GM12878 (cell line): ENCODE results near the gene RAP1GAP2.

Experiments
- ASH2L ChIP-seq: fragments of 300-600, 200-600 bp; sonication (generic); IDR thresholded peaks from 2 replicates; pipeline ENCODE4 v1.6.1; 2017; ENCODE audit warnings: low read depth, mild to moderate bottlenecking, borderline replicate concordance
- EGR1 ChIP-seq, 2 experiments: IDR thresholded peaks; 1 replicate in 1 of 2; 2 replicates in 1 of 2; pipeline ENCODE4 v1.6.1; 2011 to 2012; ENCODE audit warnings: low read depth in 2 of 2, low read length in 2 of 2, borderline replicate concordance in 1 of 2, mild to moderate bottlenecking in 1 of 2, moderate library complexity in 1 of 2
- MTA3 ChIP-seq: IDR thresholded peaks from 2 replicates; pipeline ENCODE4 v1.6.1; 2012; ENCODE audit warnings: low read length, inconsistent platforms, borderline replicate concordance
- PML ChIP-seq: IDR thresholded peaks from 2 replicates; pipeline ENCODE4 v1.6.1; 2012; ENCODE audit warnings: low read length, inconsistent platforms
- POLR2A ChIP-seq: IDR thresholded peaks from 2 replicates; pipeline ENCODE4 v1.6.1; 2011; ENCODE audit warnings: low read depth, mild to moderate bottlenecking, low read length
- POLR2AphosphoS5 ChIP-seq: IDR thresholded peaks from 2 replicates; pipeline ENCODE4 v1.6.1; 2011; ENCODE audit warnings: mild to moderate bottlenecking, low read length, inconsistent platforms
- RFX5 ChIP-seq: IDR thresholded peaks from 2 replicates; pipeline ENCODE4 v1.6.1; 2011; ENCODE audit warnings: low read depth, low read length, improper control_type of control experiment
- TCF12 ChIP-seq: IDR thresholded peaks from 2 replicates; pipeline ENCODE4 v1.6.1; 2011; ENCODE audit warnings: low read depth, mild to moderate bottlenecking, low read length
- ZNF592 ChIP-seq: fragments of 450-650 bp; IDR thresholded peaks from 2 replicates; pipeline ENCODE4 v1.6.1; 2017; ENCODE audit warnings: mild to moderate bottlenecking, moderate library complexity
- ZZZ3 ChIP-seq: IDR thresholded peaks from 2 replicates; pipeline ENCODE4 v1.6.1; 2011; ENCODE audit warnings: low read depth; ENCODE audit not compliant: control insufficient read depth, insufficient read length
- TF ChIP-seq, protein P1 (sequence below), 3 experiments: IDR thresholded peaks in 2 of 3; conservative IDR thresholded peaks in 1 of 3; 2 replicates each; pipeline ENCODE4 v1.5.1; 2011; ENCODE audit warnings: low read depth in 3 of 3, low read length in 3 of 3, mild to moderate bottlenecking in 3 of 3, control low read depth in 2 of 3, moderate library complexity in 2 of 3, inconsistent platforms in 1 of 3, mixed read lengths in 1 of 3; ENCODE audit not compliant: control insufficient read depth in 2 of 3, insufficient read depth in 1 of 3; ENCODE audit errors: extremely low read depth in 1 of 3

DNA sequence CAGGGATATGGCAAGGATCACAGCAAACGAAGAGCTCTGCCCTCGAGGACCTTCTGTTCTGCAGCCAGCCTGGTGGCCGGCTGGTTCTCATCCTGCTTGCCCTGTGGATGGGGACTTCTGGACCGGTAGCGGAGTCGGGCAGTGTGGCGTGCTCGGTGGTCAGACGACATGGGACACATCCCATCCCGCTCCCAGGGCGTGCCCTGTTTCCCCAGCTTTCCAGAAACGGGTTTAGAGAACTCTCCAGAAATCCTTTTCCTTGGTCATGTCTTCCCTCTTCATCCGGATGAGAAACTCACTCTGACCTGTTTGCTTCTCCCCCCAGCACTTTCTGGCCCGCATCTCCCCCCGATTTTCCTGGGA, 151.3 kb downstream of the RAP1GAP2 start:
- TF ChIP-seq, protein P1, sequence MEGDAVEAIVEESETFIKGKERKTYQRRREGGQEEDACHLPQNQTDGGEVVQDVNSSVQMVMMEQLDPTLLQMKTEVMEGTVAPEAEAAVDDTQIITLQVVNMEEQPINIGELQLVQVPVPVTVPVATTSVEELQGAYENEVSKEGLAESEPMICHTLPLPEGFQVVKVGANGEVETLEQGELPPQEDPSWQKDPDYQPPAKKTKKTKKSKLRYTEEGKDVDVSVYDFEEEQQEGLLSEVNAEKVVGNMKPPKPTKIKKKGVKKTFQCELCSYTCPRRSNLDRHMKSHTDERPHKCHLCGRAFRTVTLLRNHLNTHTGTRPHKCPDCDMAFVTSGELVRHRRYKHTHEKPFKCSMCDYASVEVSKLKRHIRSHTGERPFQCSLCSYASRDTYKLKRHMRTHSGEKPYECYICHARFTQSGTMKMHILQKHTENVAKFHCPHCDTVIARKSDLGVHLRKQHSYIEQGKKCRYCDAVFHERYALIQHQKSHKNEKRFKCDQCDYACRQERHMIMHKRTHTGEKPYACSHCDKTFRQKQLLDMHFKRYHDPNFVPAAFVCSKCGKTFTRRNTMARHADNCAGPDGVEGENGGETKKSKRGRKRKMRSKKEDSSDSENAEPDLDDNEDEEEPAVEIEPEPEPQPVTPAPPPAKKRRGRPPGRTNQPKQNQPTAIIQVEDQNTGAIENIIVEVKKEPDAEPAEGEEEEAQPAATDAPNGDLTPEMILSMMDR (IDR thresholded peaks at IDR 0.05 in 2 of 3, conservative IDR thresholded peaks at IDR 0.05 in 1 of 3; ENCODE audit: control insufficient read depth in 2 of 3, extremely low read depth in 1 of 3, insufficient read depth in 1 of 3, low read depth in 3 of 3, low read length in 3 of 3): no peak
- no peak for TF ChIP-seq POLR2A
- no peak for TF ChIP-seq ZNF592
- TF ChIP-seq ZZZ3: no peak
- no peak for TF ChIP-seq RFX5
- no peak for TF ChIP-seq POLR2AphosphoS5
- no peak for TF ChIP-seq TCF12
- TF ChIP-seq PML: no peak
- no peak for TF ChIP-seq EGR1 (IDR thresholded peaks at IDR 0.05; ENCODE audit: borderline replicate concordance in 1 of 2, low read depth in 2 of 2, low read length in 2 of 2)
- no peak for TF ChIP-seq ASH2L
- no peak for TF ChIP-seq MTA3
